Stomach smooth muscle (tissue), 2 donors: ENCODE results near the gene TNFAIP2.

ENCODE experiments used
- H3K27ac ChIP-seq: one replicate; pipeline ENCODE4 v1.7.0; 2013; ENCODE audit warnings: mild to moderate bottlenecking, low read length, inconsistent platforms
- H3K27me3 ChIP-seq, 2 donors: one replicate each; pipeline ENCODE4 v1.7.0; 2013; ENCODE audit warnings: low read length in 2 of 2; ENCODE audit not compliant: insufficient read depth in 2 of 2, control insufficient read depth in 1 of 2
- H3K36me3 ChIP-seq, 2 donors: one replicate each; pipeline ENCODE4 v1.7.0; 2013; ENCODE audit warnings: low read length in 2 of 2; ENCODE audit not compliant: control insufficient read depth in 2 of 2, insufficient read depth in 2 of 2
- H3K4me1 ChIP-seq: one replicate; pipeline ENCODE4 v1.7.0; 2013; ENCODE audit warnings: low read length; ENCODE audit not compliant: control insufficient read depth, insufficient read depth
- H3K4me3 ChIP-seq, 2 donors: one replicate each; pipeline ENCODE4 v1.7.0; 2013; ENCODE audit warnings: low read length in 2 of 2
- H3K9ac ChIP-seq, 2 donors: one replicate each; pipeline ENCODE4 v1.7.0; 2013; ENCODE audit warnings: low read length in 2 of 2, mild to moderate bottlenecking in 1 of 2
- H3K9me3 ChIP-seq, 2 donors: one replicate each; pipeline ENCODE4 v1.7.0; 2013; ENCODE audit warnings: low read length in 2 of 2; ENCODE audit not compliant: control insufficient read depth in 2 of 2
- donor health status: healthy.
- donor health status: Pancreatic carcinoma.

The TNFAIP2 gene

GRCh38 chr14:103126088-103126872, 3.0 kb downstream of the TNFAIP2 start:
- Histone ChIP-seq H3K9ac (peak overlapping the region in 1 of 2 donors; percentile 45), H3K36me3 (no peaks in the 10 kb centered on the region), H3K27ac (no peak overlapping the region), H3K9me3 (no peaks in the 10 kb centered on the region), H3K4me3 (peak overlapping the region; percentile 46 to 68), H3K4me1 (peaks cover 87% of the 10 kb centered on the region), H3K27me3 (peaks cover 29 to 36% of the 10 kb centered on the region in 2 donors)

DNA sequence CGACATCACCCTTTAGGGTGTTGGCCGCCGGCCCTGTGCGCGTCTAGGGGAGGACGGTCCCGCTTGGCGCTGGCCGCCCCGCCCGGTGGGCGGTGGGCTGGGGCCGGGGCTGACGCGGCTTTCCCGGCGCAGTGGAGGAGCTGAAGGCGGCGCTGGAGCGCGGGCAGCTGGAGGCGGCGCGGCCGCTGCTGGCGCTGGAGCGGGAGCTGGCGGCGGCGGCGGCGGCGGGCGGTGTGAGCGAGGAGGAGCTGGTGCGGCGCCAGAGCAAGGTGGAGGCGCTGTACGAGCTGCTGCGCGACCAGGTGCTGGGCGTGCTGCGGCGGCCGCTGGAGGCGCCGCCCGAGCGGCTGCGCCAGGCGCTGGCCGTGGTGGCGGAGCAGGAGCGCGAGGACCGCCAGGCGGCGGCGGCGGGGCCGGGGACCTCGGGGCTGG, 3.6 kb downstream of the TNFAIP2 start:
- H3K36me3 ChIP-seq: no peaks in the 10 kb centered on the region
- no peaks in the 10 kb centered on the region for H3K9me3 ChIP-seq
- peaks cover 27 to 32% of the 10 kb centered on the region in 2 donors for H3K27me3 ChIP-seq
- no peak overlapping the region for H3K27ac ChIP-seq
- H3K9ac ChIP-seq: peak overlapping the region in 1 of 2 donors; percentile 45
- peaks cover 83% of the 10 kb centered on the region for H3K4me1 ChIP-seq
- H3K4me3 ChIP-seq: peak overlapping the region; percentile 46 to 63

DNA sequence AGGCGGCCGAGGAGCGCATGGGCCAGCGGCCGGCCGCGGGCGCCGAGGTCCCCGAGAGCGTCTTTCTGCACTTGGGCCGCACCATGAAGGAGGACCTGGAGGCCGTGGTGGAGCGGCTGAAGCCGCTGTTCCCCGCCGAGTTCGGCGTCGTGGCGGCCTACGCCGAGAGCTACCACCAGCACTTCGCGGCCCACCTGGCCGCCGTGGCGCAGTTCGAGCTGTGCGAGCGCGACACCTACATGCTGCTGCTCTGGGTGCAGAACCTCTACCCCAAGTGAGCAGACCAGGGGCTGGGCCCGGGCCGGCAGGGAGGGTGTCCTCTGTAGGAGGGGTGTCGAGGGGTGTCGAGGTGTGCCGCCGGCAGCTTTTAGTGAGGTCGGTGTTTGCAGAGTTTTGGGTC, 4.1 kb downstream of the TNFAIP2 start:
- H3K27me3 ChIP-seq: peaks cover 25 to 28% of the 10 kb centered on the region in 2 donors
- no peak overlapping the region for H3K9ac ChIP-seq
- H3K4me3 ChIP-seq: peak overlapping the region in 1 of 2 donors; percentile 52
- peaks cover 79% of the 10 kb centered on the region for H3K4me1 ChIP-seq
- no peak overlapping the region for H3K27ac ChIP-seq
- H3K9me3 ChIP-seq: no peaks in the 10 kb centered on the region
- H3K36me3 ChIP-seq: no peaks in the 10 kb centered on the region

- Histone ChIP-seq H3K27ac (no peak overlapping the region), H3K4me1 (peaks cover 72% of the 10 kb centered on the region), H3K9me3 (no peaks in the 10 kb centered on the region), H3K4me3 (no peak overlapping the region), H3K27me3 (peaks cover 20 to 21% of the 10 kb centered on the region in 2 donors), H3K36me3 (peaks cover 0 to 4% of the 10 kb centered on the region in 2 donors), H3K9ac (no peak overlapping the region)
Observed at GRCh38 chr14:103127861-103128598, 4.8 kb downstream of the TNFAIP2 start.

GRCh38 chr14:103128631-103129300, 5.5 kb downstream of the TNFAIP2 start:
- Histone ChIP-seq H3K27ac (no peak overlapping the region), H3K9me3 (no peaks in the 10 kb centered on the region), H3K4me1 (peaks cover 67% of the 10 kb centered on the region), H3K4me3 (no peak overlapping the region), H3K27me3 (peaks cover 15 to 19% of the 10 kb centered on the region in 2 donors), H3K36me3 (peaks cover 2 to 5% of the 10 kb centered on the region in 2 donors), H3K9ac (no peak overlapping the region)

DNA sequence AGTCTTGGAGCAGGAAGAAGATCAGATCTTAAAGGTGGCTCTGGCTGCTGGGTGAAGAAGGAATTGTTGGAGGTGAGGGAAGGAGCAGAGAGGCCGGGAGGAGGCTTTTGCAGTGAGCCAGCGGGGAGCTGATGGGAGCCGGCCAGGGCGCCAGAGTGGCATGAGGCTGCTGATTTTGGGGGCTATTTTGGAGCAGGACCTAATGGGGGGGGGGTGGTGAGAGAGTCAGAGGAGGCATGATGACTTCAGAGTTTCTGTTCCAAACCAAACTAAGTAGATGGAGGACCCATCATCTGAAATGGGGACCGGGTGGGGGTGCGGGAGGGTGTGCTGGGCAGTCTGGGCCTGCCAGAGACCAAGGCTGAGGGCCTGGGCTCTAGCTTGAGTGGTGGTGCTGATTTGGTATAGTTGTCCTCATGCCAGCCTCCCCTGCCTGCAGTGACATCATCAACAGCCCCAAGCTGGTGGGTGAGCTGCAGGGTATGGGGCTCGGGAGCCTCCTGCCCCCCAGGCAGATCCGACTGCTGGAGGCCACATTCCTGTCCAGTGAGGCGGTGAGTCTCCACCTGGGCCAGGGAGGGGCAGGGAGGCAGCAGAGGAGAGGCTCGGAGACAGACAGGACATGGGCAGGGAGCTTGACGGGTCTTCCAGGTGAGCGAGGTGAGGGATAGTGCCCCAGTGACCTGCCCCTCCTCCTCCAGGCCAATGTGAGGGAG, 6.2 kb downstream of the TNFAIP2 start:
- no peak overlapping the region for H3K27ac ChIP-seq
- H3K9me3 ChIP-seq: no peaks in the 10 kb centered on the region
- peaks cover 5 to 7% of the 10 kb centered on the region in 2 donors for H3K36me3 ChIP-seq
- H3K4me1 ChIP-seq: peaks cover 61% of the 10 kb centered on the region
- no peak overlapping the region for H3K4me3 ChIP-seq
- H3K27me3 ChIP-seq: peaks cover 8 to 12% of the 10 kb centered on the region in 2 donors
- no peak overlapping the region for H3K9ac ChIP-seq

DNA sequence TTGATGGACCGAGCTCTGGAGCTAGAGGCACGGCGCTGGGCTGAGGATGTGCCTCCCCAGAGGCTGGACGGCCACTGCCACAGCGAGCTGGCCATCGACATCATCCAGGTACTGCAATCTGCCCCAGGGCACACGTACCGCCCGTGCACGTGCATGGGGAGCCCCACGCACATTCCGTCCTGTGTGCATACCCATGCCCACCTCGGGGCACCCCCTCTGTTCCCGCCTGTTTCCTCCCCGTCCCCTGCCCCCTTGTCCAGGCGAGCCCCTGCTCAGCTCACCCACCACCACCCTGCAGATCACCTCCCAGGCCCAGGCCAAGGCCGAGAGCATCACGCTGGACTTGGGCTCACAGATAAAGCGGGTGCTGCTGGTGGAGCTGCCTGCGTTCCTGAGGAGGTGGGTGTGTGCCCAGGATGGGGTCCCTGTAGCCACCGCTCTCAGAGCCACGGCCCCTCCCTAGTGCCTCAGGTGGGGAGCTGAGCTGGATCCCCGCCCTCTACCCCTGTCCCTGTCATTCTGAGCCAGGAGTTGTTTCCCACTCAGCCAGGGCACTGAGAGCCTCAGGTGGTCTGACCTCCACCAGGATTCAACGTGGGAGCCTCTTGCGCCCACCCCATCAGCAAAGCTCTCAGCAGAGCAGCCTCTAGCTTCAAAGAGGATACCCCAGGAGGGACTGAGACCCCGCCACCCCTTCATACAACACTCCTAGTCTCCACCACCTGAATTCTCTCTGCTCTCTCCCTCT, 6.9 kb downstream of the TNFAIP2 start:
- Histone ChIP-seq H3K36me3 (peaks cover 5 to 7% of the 10 kb centered on the region in 2 donors), H3K4me1 (peaks cover 53% of the 10 kb centered on the region), H3K27ac (no peak overlapping the region)

DNA sequence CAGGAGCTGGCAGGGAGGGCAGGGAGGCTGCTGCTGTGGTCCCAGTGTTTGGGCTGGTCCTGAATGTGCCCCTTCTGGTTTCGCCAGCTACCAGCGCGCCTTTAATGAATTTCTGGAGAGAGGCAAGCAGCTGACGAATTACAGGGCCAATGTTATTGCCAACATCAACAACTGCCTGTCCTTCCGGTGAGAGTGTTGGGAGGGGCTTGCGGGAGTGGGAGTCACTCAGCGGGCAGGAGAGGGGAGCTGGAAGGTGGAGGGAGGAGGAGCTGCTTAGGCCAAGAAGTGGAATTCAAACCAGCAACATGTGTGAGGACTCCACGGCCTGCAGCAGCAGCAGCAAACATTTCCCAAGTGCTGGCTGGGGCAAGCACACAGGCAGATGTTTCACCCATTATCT, 7.7 kb downstream of the TNFAIP2 start:
- no peaks in the 10 kb centered on the region for H3K9me3 ChIP-seq
- H3K4me3 ChIP-seq: peak overlapping the region in 1 of 2 donors; percentile 44
- peaks cover 2 to 6% of the 10 kb centered on the region in 2 donors for H3K27me3 ChIP-seq
- peaks cover 46% of the 10 kb centered on the region for H3K4me1 ChIP-seq
- peaks cover 5 to 7% of the 10 kb centered on the region in 2 donors for H3K36me3 ChIP-seq
- no peak overlapping the region for H3K27ac ChIP-seq
- H3K9ac ChIP-seq: no peak overlapping the region

More for the DNA sequence above, 6.9 kb downstream of the TNFAIP2 start:
- H3K9ac ChIP-seq: no peak overlapping the region
- H3K9me3 ChIP-seq: no peaks in the 10 kb centered on the region
- peaks cover 6 to 7% of the 10 kb centered on the region in 2 donors for H3K27me3 ChIP-seq
- peak overlapping the region in 1 of 2 donors; percentile 44 for H3K4me3 ChIP-seq

DNA sequence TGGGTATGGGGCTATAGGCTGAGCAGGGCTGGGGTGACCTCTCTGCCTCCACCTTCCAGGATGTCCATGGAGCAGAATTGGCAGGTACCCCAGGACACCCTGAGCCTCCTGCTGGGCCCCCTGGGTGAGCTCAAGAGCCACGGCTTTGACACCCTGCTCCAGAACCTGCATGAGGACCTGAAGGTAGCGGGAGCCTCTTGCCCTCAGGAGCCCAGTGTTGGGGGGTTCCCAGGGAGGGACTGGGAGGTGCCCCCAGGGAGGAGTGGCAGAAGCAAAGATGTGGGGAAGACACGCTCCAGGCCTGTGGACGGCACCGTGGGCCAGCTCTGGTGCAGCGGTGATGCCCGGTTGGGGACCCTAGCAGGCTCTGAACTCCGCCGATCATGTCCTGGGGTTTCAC, 8.3 kb downstream of the TNFAIP2 start:
- H3K36me3 ChIP-seq: peaks cover 5 to 7% of the 10 kb centered on the region in 2 donors
- H3K27ac ChIP-seq: no peak overlapping the region
- no peaks in the 10 kb centered on the region for H3K9me3 ChIP-seq
- peaks cover 42% of the 10 kb centered on the region for H3K4me1 ChIP-seq
- peaks cover 0 to 1% of the 10 kb centered on the region in 2 donors for H3K27me3 ChIP-seq
- no peak overlapping the region for H3K9ac ChIP-seq
- no peak overlapping the region for H3K4me3 ChIP-seq
